ENCODE results near the gene NOL8.

DNA sequence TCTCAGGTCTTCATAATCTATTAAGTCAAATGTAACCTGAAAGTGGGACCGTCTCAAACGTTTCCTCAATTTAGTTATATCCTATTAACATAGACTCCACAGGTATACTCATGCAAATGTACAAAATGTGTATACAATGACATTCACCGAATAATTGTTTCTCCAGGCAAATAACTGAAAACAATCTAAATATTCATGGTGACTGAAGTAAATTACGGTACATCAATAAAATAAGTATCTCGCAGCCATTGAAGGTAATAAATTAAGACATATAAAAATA, 32.1 kb downstream of the NOL8 start:
- TF ChIP-seq, protein P1, sequence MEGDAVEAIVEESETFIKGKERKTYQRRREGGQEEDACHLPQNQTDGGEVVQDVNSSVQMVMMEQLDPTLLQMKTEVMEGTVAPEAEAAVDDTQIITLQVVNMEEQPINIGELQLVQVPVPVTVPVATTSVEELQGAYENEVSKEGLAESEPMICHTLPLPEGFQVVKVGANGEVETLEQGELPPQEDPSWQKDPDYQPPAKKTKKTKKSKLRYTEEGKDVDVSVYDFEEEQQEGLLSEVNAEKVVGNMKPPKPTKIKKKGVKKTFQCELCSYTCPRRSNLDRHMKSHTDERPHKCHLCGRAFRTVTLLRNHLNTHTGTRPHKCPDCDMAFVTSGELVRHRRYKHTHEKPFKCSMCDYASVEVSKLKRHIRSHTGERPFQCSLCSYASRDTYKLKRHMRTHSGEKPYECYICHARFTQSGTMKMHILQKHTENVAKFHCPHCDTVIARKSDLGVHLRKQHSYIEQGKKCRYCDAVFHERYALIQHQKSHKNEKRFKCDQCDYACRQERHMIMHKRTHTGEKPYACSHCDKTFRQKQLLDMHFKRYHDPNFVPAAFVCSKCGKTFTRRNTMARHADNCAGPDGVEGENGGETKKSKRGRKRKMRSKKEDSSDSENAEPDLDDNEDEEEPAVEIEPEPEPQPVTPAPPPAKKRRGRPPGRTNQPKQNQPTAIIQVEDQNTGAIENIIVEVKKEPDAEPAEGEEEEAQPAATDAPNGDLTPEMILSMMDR (IDR thresholded peaks at IDR 0.05) = no peak
- no peak for TF ChIP-seq POLR2A (IDR thresholded peaks at IDR 0.05)
